ENCODE measurements around the gene NIT2.
"Not testable (repeated sequence)": the region's sequence is repeated elsewhere in the genome, so short reads cannot be mapped to it uniquely, and the experiment has no call there.

NIT2 gene

DNA sequence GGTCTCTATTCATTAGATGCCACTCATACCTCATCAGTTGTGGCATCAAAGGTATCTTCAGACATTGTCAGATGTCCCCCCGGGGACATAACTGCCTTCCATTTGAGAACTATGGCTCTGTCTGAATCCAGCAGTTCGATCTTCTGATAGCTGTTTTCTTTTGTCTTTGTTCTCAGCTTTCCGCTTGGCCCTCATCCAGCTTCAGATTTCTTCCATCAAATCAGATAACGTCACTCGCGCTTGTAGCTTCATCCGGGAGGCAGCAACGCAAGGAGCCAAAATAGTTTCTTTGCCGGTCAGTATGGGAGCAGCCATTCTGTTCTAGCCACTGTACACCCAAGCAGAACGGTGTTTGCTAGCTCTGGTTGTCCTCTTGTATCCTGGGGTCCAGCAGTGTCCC is 4.4 kb downstream of the NIT2 start:
- DNase-seq (ENCODE audit: low spot score), result no peak

DNA sequence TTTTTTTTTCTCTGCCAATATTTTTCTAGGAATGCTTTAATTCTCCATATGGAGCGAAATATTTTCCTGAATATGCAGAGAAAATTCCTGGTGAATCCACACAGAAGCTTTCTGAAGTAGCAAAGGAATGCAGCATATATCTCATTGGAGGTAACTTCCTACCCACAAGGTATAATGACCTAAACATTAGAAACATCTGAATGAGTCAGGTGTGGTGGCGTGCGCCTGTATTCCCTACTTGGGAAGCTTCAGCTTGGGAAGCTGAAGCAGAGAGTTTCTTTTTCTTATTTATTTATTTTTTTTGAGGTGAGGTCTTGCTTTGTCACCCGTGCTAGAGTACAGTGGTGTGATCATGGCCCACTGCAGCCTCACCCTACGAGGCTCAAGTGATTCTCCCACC is 5.2 kb downstream of the NIT2 start:
- DNase-seq (ENCODE audit: low spot score), result no peak

DNA sequence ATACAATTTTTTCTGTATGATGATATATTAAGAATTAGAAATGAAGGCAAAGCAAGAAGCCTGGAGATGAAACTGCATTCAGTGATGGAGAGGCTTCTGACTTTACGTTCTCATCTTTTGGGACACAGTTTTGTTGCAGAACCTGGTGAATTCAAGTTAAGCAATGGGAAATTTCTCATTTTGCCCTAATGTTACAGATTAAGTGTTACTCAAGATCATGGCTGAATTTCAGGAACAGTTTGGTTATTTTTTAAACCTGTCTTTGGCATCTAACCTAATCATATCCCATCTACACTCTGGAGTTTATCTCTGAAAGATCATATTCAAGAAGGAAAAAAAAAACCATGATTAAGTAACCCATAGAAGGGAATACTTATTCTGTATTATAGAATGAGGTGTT is 6.0 kb downstream of the NIT2 start:
- DNase-seq (ENCODE audit: low spot score), result no peak

DNA sequence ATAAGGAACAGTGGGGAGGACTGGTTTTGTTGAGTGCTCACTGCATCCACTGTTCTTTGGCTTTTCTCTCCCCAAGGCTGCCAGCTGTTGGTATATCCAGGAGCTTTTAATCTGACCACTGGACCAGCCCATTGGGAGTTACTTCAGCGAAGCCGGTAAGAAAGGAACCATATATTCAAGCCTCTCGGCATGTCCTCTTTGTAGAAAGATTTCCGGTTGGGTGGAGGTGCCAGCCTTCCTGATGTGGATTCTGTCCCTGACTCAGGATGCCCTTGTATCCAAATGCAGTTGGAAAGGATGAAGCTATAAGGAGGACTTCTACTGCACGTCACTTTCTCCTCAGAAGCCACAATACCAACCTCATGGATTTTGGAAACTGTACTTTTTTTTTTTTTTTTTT is 14.2 kb downstream of the NIT2 start:
- DNase-seq (ENCODE audit: low spot score), result no peak

DNA sequence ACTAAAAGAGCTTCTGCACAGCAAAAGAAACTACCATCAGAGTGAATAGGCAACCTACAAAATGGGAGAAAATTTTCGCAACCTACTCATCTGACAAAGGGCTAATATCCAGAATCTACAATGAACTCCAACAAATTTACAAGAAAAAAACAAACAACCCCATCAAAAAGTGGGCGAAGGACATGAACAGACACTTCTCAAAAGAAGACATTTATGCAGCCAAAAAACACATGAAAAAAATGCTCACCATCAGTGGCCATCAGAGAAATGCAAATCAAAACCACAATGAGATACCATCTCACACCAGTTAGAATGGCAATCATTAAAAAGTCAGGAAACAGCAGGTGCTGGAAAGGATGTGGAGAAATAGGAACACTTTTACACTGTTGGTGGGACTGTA is 17.2 kb downstream of the NIT2 start:
- DNase-seq (ENCODE audit: low spot score), result not testable (repeated sequence)

DNA sequence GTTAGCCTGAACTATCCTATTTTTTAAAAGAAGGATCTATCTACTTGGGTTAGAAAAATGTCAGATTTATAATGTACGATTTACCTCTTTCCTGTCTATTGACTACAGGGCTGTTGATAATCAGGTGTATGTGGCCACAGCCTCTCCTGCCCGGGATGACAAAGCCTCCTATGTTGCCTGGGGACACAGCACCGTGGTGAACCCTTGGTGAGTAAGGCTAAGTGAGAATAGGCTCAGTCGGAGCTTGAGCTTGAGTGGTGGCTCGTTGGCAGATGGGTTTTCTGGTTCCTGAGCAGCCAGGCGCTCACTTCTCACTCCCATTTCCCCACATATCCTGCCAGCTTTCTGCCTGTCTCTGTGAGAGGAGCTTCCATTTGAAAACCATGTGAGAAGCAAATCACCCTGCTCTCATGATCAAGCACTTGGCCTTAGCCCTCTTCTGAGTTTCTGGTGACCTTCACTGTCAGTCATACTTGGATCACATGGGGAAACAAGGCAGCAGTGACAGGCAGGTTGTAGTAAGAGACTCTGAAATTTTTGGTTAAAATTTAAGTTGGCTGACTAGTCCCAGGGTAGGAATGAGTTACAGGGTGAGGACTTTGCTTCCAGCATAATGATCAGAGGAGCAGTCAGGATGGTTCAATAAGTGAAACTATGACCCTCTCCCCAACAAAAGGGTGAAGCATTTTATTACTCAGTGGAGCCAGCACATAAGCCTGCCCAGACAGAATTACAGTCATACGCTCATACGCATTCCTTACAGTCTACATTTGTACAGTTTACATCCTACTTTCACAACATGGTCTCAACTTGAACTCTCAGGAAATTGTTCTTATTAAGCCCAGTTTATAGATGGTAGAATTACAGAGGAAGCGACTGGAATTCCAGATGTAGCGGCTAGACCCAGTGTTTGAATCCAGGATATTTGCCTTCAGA is 18.0 kb downstream of the NIT2 start:
- no peak for DNase-seq (ENCODE audit: low spot score)

DNA sequence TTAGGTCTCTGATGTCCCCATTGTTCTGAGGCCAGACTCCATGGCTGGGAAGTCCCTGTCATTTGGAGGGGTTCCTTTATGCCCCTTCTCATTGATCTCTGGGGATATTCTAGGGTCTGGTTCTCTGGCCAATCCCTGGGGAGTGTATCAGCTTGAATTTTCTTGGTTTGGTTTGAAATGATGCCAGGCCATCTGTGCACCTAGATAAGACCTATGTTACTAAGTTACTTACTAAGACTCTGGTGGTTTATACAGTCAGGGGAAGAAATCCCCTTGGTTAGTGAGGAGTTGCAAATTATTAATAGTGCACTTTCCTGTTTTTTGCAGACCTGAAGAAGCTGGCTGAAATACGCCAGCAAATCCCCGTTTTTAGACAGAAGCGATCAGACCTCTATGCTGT is 20.3 kb downstream of the NIT2 start:
- DNase-seq (ENCODE audit: low spot score), result no peak

DNA sequence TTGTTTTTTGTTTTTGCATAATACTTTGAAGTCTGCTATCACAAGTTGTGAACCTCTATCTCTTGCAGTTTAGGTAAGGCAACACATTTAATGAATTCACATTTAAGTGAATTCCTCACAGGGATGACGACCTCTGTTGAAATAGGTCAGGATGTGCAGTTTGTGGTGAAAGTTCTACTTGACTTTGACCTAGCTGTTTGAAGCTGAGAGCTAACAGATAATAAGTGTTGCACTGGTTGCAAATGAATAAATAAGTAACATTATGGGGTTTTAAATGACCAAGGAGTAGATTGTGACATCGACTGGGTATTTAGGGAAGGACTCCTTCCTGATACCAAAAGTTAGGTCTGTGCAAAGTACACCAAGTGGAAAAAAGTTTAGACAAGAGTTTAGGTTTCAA is 23.9 kb downstream of the NIT2 start:
- DNase-seq (ENCODE audit: low spot score), result no peak

DNA sequence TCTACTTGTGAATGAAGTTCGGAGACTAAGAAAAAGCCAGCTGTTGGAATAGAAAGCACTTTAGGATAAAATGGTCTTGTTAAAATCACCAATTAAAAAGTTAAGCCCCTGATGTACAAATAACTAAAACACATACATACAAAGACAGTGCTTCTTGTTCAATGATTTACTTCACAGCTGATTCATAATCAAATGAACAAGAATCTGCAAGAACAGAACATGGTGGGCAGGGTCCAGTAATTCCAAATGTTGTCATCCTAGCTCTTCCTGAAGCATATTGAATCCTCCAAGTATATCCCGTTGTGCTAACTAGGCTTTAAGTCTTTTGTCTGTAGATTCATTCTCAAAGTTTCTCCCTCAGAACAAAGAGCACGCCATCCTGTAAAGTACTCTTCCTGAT is 24.5 kb downstream of the NIT2 start:
- no peak for DNase-seq (ENCODE audit: low spot score)

DNA sequence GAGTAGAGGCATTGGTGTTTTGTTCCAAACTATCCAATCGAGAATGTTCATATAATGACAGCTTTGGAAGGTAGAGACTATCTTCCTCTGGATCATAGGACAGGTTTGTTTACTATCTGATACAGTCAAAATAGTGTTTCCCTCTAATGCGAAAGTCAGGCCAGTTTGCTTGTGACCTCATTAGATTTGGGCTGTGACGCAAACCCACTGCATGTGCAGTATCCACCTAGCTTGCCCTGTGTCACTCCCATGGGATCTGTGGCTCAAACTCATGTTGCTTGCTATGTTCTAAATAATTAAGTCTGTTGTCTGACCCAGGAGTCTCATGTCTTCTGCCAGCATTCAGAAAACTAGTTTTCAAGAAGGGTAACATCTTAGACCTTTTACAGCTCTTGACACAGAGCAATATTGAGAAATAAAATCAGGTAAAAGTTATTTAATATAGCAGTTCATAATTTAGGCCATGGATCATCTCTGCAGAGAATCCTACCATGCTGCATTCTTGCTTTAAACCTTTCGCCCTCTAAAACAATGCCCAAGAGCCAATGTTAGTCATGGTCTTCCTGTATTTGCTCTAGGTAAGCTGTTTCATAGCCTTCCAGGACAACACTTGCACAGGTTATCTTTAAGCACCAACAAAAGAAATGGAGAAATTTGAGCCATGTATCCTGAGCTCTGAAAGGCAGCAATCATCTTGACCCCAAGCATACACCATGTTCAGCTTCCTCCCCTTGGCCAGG is 26.4 kb downstream of the NIT2 start:
- DNase-seq (ENCODE audit: low spot score), result no peak

DNA sequence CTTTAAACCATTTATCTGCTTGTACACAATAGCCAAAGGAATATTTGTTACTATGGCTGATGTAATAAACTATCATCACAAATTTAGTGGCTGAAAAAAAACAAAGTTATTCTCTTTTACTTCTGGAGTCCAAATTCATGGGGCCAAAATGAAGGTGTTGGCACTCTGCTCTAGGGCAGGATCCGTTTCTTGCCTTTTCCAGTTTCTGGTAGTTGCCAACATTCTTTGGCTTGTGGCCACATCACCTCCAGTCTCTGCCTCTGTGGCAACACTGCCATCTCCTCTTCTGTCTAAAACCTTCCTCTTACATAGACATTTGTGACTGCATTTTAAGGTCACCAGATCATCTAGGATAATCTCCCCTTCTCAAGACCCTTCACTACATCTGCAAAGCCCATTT is 27.3 kb downstream of the NIT2 start:
- DNase-seq (ENCODE audit: low spot score), result no peak

DNA sequence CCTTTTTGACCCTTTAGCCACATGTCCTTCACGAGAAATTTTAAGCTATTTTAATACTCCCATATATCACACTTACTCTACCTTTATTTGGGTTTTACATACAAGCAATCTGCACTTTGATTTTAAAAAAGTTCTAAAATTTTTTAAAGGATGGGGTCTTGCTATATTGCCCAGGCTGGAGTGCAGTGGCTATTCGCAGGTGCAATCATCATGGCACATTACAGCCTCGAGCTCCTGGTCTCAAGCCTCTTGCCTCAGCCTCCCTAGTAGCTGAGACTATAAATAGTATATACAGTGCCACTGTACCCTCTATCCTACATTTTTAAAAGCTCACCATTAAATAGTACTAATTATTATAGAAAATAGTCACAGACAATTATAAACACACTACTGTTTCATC is 29.9 kb downstream of the NIT2 start:
- no peak for DNase-seq (ENCODE audit: low spot score)

DNA sequence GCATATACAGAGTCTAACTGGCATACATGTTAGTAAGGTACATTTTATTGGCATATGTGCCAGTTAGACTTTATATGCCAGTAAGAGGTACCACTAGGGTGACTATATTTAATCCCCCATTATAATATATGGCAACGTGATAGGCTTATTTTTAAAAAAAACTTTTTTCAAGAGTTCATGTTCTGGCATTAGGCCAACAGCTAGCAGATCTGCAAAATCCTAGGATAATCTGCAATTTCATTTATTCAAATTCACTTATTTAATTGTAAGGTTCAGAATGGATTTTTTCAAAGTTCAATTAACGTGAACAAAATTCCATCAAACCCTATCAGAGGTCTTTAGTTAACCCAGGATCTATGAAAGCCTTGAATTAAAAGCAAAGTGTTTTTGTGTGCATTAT is 31.9 kb downstream of the NIT2 start:
- no peak for DNase-seq (ENCODE audit: low spot score)

DNA sequence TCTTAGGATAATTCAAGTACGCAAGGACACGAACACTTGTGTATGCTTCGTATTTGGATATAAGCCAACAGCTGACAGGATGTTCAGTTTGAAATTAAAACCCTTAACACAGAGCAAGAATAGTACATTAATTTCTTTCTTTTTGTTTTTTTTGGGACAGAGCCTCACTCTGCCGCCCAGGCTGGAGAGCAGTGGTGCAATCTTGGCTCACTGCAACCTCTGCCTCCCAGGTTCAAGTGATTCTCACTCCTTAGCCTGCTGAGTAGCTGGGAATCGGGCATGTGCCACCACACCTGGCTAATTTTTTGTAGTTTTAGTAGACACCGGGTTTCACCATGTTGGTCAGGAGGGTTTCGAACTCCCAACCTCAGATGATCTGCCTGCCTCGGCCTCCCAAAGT is 33.9 kb downstream of the NIT2 start:
- DNase-seq (ENCODE audit: low spot score), result no peak

DNA sequence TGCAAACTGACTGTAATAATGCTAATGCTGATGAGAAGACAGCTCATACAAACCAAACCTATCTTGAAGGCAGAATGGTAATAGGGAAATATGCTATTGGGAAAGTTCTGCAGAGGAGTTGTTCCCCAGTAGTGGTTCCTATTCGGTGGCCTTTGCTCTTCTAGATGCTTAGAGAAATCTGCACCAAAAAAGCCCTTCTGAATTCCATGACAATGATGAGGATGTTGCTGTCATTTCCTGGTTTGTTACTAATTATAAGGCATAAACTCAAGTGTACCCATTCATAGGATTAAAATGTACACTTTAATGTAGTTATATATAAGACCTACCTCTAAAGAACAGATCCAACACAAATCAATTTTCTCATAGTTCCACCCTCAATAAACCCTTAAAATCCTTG is 36.2 kb downstream of the NIT2 start:
- DNase-seq (ENCODE audit: low spot score), result no peak

DNA sequence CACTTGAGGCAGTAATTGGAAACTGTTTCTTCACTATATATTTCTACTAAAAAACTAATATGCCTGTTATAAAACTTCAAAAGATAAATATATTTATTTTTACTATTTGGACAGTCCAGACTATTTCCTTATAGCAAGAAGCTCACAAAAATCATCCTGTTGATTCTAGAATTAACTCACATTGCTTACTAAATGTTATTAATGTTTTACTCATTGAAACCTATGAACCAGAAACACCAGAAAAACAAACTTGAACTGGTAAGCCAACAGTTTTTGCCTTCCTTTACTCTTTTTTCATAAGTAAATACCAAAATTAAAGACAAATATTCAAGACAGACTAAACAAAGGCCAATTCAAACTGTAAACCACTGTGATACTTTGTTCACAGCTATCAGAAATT is 40.0 kb downstream of the NIT2 start:
- no peak for DNase-seq (ENCODE audit: low spot score)

DNA sequence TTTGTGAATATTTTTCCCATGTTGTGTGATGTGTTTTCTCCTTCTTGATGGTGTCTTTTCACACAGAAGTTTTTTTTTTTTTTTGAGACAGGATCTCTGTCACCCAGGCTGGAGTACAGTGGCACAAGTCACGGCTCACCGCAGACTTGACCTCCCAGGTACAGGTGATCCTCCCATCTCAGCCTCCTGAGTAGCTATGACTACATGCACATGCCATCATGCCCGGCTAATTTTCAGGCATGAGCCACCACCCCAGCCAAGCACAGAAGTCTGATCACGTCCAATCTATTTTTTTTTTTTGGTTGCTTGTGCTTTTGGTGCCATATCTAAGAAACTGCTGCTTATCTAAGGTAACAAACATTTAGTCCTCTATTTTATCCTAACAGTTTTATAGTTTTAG is 41.7 kb downstream of the NIT2 start:
- DNase-seq (ENCODE audit: low spot score), result no peak

DNA sequence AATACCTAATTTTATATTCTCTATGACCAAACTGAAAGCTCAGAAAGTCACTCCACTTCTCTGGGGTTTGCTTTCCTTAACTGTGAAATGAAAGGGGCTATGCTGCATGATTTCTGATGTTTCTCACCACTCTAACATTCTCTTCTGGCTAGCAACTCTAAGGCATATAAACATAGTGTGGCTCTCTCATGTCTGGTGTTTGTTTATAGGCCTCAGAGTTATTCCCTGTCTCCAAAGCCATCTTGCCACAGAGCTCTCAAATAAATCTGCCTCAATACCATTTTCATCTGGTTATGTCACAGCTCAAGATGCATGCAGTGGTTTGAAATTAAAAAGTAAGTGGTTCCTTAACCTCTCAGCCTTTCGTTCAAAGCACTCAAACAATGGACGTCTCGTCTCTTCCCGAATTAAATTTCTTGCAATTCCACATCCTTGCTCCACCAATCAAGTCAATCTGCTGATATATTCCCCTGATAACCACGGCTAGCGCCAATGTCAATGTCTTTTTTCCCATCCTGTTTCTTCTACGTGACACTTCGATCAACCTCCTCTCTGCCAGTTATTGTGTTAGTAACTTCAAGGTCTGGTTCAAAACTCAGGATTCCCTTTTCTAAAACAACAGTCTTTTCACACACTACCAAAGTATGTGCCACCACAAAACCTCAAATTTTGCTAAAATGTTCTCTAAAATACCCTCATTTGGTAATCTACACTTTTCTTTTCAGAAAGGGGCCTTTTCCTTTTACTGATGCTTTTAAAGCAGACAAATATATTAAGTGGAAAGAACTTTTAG is 50.4 kb downstream of the NIT2 start:
- DNase-seq (ENCODE audit: low spot score), result no peak

DNA sequence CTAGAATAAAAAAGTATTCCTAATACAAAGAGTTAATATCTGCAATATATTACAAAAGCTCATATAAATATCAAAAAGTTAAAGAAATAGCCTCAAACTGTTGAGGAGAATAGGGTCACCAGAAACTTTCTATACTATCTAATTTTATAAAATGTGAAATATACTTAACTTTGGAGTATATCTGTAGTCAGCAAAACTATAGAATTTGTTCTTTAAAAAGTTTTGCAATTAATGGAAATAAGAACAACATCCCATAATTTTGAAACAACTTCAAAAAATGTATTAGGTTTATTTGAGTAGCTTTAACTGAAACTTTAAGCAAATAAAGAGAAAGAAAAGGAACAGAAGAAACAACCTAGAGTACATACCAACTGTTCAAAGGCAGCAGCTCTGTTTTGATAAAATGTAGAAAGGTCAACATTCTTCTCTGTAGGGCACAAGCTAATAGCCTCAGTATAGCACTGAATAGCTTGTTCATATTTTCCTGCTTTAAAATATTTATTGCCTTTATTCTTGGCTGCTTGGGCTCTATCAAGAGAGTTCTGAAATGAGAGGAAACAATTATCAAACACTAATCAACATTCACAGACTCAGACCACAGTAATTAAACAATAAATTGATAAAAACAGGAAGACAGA is 52.0 kb downstream of the NIT2 start:
- no peak for DNase-seq (ENCODE audit: low spot score)

DNA sequence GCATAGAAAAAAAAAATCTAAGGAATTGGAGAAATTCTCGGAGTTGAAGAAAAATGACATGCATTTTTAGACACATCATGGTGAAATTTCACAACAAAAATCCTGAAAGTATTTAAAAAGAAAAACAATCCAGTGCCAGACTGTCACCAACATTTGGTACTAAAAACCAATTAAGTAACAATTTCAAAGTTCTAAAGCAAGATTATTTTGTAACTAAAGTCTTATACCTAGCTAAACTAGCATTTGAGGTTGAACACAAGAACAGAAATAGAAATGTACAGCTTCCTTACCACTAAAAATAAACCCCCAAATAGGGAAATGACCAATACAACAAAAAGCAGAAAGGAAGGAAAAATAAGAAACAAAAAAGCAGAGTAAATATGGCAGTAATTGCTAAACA is 54.5 kb downstream of the NIT2 start:
- DNase-seq (ENCODE audit: low spot score), result no peak

DNA sequence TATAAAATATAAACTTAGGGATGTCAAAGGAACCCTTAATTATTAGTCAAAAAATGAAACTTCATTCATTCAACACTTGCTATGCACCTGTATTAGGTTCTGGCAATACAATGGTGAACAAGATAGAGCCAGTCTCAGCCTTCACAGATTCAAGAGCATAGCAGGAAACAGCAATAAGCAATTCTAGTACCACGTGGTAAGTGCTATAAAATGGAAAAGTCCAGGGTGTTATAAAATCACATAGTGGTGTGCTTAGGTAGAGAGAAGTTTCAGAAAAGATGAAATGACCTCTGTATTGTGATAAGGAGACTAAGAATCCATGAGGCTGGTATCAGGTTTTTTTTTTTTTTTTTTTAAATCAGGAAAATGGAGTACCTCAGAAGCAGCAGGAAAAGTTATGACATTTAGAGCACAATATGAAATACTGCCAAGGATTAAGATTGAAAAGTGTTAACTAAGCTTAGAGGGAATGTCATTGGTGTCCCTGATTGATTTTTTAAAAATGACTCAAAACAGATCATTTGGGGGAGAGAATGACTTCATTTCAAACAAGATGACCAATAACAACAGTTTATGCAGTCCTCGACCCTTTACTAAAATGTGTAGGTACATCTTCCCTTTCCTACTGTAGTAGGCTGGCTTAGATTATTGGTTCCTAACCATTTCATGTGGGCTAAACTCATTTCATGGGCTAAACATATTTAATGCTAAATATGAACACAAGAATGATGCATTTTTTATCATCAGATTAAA is 61.3 kb downstream of the NIT2 start:
- DNase-seq (ENCODE audit: low spot score), result no peak
